Measurements from ENCODE around the gene CLMN. TPM values are rescaled to one million over a fixed set of nuclear protein-coding genes. Genes with fewer than 3 reads are reported as not detected.

CLMN gene
- total and polyA plus RNA-seq, 10 of the 15 experiments (the other 5 are each of a cell fraction or from before 2014, with no cell fraction given): 7.8 to 49.3 (median 18.5) TPM

GRCh38 chr14:95200404-95200803 is 119.3 kb downstream of the CLMN start:
- Histone ChIP-seq H2AFZ (ENCODE audit: control insufficient read depth, low read depth, low read length) (no peak overlapping the region), H3K9ac (ENCODE audit: control insufficient read depth, insufficient read depth, low read length) (no peak overlapping the region), H3K36me3 (ENCODE audit: control insufficient read depth in 2 of 2, insufficient read depth in 2 of 2, low read length in 1 of 2) (peaks cover 0 to 6% of the 10 kb centered on the region in 2 experiments; a peak in 2 of 4 replicates), H3K27me3 (replicated peaks in 1 of 2; ENCODE audit: control insufficient read depth in 2 of 2, insufficient read depth in 2 of 2, low read length in 1 of 2) (no peaks in the 10 kb centered on the region), H3K4me3 (no peak overlapping the region), H3K4me1 (ENCODE audit: control insufficient read depth, insufficient read depth, low read length) (no peaks in the 10 kb centered on the region), H3K9me3 (replicated peaks; ENCODE audit: control insufficient read depth, insufficient read depth, low read length) (peaks cover 2% of the 10 kb centered on the region; the same call in 2 of the 3 replicates), H3K4me2 (ENCODE audit: control insufficient read depth, insufficient read depth) (no peak overlapping the region), H4K20me1 (ENCODE audit: control insufficient read depth, insufficient read depth) (no peaks in the 10 kb centered on the region), H3K79me2 (ENCODE audit: control insufficient read depth, insufficient read depth, low read length) (no peaks in the 10 kb centered on the region), H3K27ac (ENCODE audit: control insufficient read depth, insufficient read depth) (no peak overlapping the region)
- FAIRE-seq (no peak), ATAC-seq (peak; percentile 39), DNase-seq (ENCODE audit: low read depth, low spot score) (no peak)
- in situ Hi-C loops (cut with MboI): no loop called here
- intact Hi-C loops (cut with micrococcal nuclease; ENCODE audit: unreplicated experiment): no loop called here
- BruUV-seq (replicated peaks): no TSS peak
- ChIA-PET CTCF (interaction anchor here (0.6 kb wide), 1 partner anchor 65 kb away, joined by 3 read pairs; no protein-coding TSS in a partner anchor), POLR2A (interaction anchor here (0.6 to 1.0 kb wide), 2 partner anchors 40 to 43 kb away, joined by 3 read pairs; partner anchors contain the start of gene DICER1), RAD21 (ENCODE audit: unreplicated experiment) (no interaction called here), SMC1A (ENCODE audit: uncharacterized antibody, unreplicated experiment) (interaction anchor here (4.5 kb wide), 1 partner anchor 16 kb away, joined by 15 read pairs; no protein-coding TSS in a partner anchor)
- TF ChIP-seq ZBTB40 (IDR thresholded peaks at IDR 0.05; ENCODE audit: borderline replicate concordance) (no peak), MTA3 (IDR thresholded peaks at IDR 0.05; ENCODE audit: borderline replicate concordance, low read length) (no peak), SUPT20H (IDR thresholded peaks at IDR 0.05; ENCODE audit: borderline replicate concordance, control insufficient read depth, low read depth, low read length) (no peak), SIX5 (IDR thresholded peaks at IDR 0.05; ENCODE audit: low read depth, low read length, severe bottlenecking) (no peak)
- 32% methylated on average over 7 of the region's 7 CpGs for WGBS (ENCODE audit: insufficient coverage, insufficient replicate concordance, low lambda C conversion rate, missing lambda C conversion rate)

Measured in GM12878 (cell line).